IMR-90 (cell line): ENCODE results near the gene KIFBP. TPM values are rescaled to one million over a fixed set of nuclear protein-coding genes. Genes with fewer than 3 reads are reported as not detected.

ENCODE experiments used
- ATAC-seq: fragments of 200-7000 bp; cut with Tn5 transposase; 2 replicates; pipeline ENCODE4 v1.9.1; 2020; ENCODE audit warnings: low read depth, mild to moderate bottlenecking, moderate library complexity
- BruUV-seq: library from RNA; stranded (reverse); fragments of 400-500 nt; replicated peaks from 2 replicates; lab custom pipeline; 2021; lab: Mats Ljungman, UMichigan
- CTCF ChIA-PET: fragments of 300-600 bp; formaldehyde crosslinking; extraction: SDS; loops from one replicate; lab custom pipeline; 2021; ENCODE audit warnings: antibody characterized with exemption; lab: Yijun Ruan, JAX
- POLR2A ChIA-PET: fragments of 300-600 bp; sonication (Branson Sonifier 250); formaldehyde crosslinking; loops from one replicate; lab custom pipeline; 2022; ENCODE audit warnings: antibody characterized with exemption; ENCODE audit not compliant: unreplicated experiment; lab: Charles Lee
- DNase-seq: peaks from one replicate; pipeline ENCODE4 v3.0.0; 2013
- H2AFZ ChIP-seq: replicated peaks from 2 replicates; pipeline ENCODE3; 2013; ENCODE audit warnings: low read length, mild to moderate bottlenecking; ENCODE audit not compliant: poor library complexity
- H2AK5ac ChIP-seq: 2 replicates; pipeline ENCODE4 v1.6.1; 2013; ENCODE audit warnings: low read depth, low read length, inconsistent platforms
- H2AK9ac ChIP-seq: replicated peaks from 2 replicates; pipeline ENCODE3; 2013; ENCODE audit warnings: mild to moderate bottlenecking, low read depth, low read length, moderate library complexity; ENCODE audit not compliant: poor library complexity
- H2BK120ac ChIP-seq: 2 replicates; pipeline ENCODE4 v1.6.1; 2013; ENCODE audit warnings: low read depth, low read length, inconsistent platforms
- H2BK15ac ChIP-seq: 3 replicates; pipeline ENCODE4 v1.6.1; 2013; ENCODE audit warnings: low read depth, low read length, inconsistent platforms
- H2BK20ac ChIP-seq: 2 replicates; pipeline ENCODE4 v1.6.1; 2013; ENCODE audit warnings: low read depth, mild to moderate bottlenecking, inconsistent platforms, low read length, moderate library complexity
- H2BK5ac ChIP-seq: 2 replicates; pipeline ENCODE4 v1.6.1; 2013; ENCODE audit warnings: mild to moderate bottlenecking, low read depth, low read length, inconsistent platforms; ENCODE audit not compliant: poor library complexity, severe bottlenecking
- H3K14ac ChIP-seq: replicated peaks from 2 replicates; pipeline ENCODE4 v1.6.1; 2013; ENCODE audit warnings: low read depth, low read length, inconsistent platforms
- H3K18ac ChIP-seq: 2 replicates; pipeline ENCODE4 v1.6.1; 2013; ENCODE audit warnings: low read depth, low read length, control low read depth
- H3K23ac ChIP-seq: 2 replicates; pipeline ENCODE4 v1.6.1; 2013; ENCODE audit warnings: low read depth, low read length, inconsistent platforms
- H3K27ac ChIP-seq: 2 replicates; pipeline ENCODE4 v1.5.1; 2013; ENCODE audit warnings: mild to moderate bottlenecking, control low read depth, low read length; ENCODE audit not compliant: insufficient read depth
- H3K27me3 ChIP-seq: 2 replicates; pipeline ENCODE4 v1.6.1; 2013; ENCODE audit warnings: low read length; ENCODE audit not compliant: control insufficient read depth, insufficient read depth
- H3K36me3 ChIP-seq: 2 replicates; pipeline ENCODE4 v1.6.1; 2013; ENCODE audit warnings: low read length, mixed read lengths; ENCODE audit not compliant: control insufficient read depth, insufficient read depth
- H3K4ac ChIP-seq: 2 replicates; pipeline ENCODE4 v1.6.1; 2013; ENCODE audit warnings: low read depth, low read length, inconsistent platforms
- H3K4me1 ChIP-seq: 2 replicates; pipeline ENCODE4 v1.6.1; 2013; ENCODE audit warnings: low read length, mixed read lengths; ENCODE audit not compliant: control insufficient read depth, insufficient read depth
- H3K4me2 ChIP-seq: 2 replicates; pipeline ENCODE4 v1.6.1; 2013; ENCODE audit warnings: low read depth, mild to moderate bottlenecking, control low read depth, low read length, moderate library complexity
- H3K4me3 ChIP-seq: 2 replicates; pipeline ENCODE4 v1.5.1; 2013; ENCODE audit warnings: low read depth, mild to moderate bottlenecking, control low read depth, low read length, moderate library complexity; ENCODE audit not compliant: insufficient read depth
- H3K56ac ChIP-seq: 2 replicates; pipeline ENCODE4 v1.6.1; 2013; ENCODE audit warnings: low read length, inconsistent platforms; ENCODE audit not compliant: insufficient read depth; ENCODE audit errors: extremely low read depth
- H3K79me1 ChIP-seq, 2 experiments: 2 replicates each; pipeline ENCODE4 v1.6.1; 2013; ENCODE audit warnings: low read length in 2 of 2, inconsistent platforms in 1 of 2, low read depth in 1 of 2
- H3K9ac ChIP-seq: 2 replicates; pipeline ENCODE4 v1.6.1; 2013; ENCODE audit warnings: low read depth, low read length, control low read depth
- H3K9me1 ChIP-seq: 2 replicates; pipeline ENCODE4 v1.6.1; 2013; ENCODE audit warnings: low read length, inconsistent platforms; ENCODE audit not compliant: insufficient read depth
- H3K9me3 ChIP-seq: 2 replicates; pipeline ENCODE4 v1.6.1; 2013; ENCODE audit warnings: low read length; ENCODE audit not compliant: control insufficient read depth, insufficient read depth
- H4K20me1 ChIP-seq: 2 replicates; pipeline ENCODE4 v1.6.1; 2013; ENCODE audit warnings: low read length, inconsistent platforms; ENCODE audit not compliant: insufficient read depth
- H4K5ac ChIP-seq: 2 replicates; pipeline ENCODE4 v1.6.1; 2013; ENCODE audit warnings: mild to moderate bottlenecking, low read depth, low read length, control low read depth
- H4K8ac ChIP-seq, 2 experiments: 2 replicates each; pipeline ENCODE4 v1.6.1; 2013; ENCODE audit warnings: low read depth in 2 of 2, low read length in 2 of 2, control low read depth in 1 of 2, inconsistent platforms in 1 of 2
- H4K91ac ChIP-seq: 2 replicates; pipeline ENCODE4 v1.6.1; 2013; ENCODE audit warnings: low read depth, low read length, inconsistent platforms; ENCODE audit not compliant: insufficient read depth
- BHLHE40 ChIP-seq: fragments of 150-350 bp; IDR thresholded peaks from 2 replicates; pipeline ENCODE4 v1.6.1; 2016; ENCODE audit warnings: mild to moderate bottlenecking, low read depth, low read length
- CEBPB ChIP-seq: IDR thresholded peaks from 2 replicates; pipeline ENCODE4 v1.6.1; 2012; ENCODE audit warnings: low read depth, low read length, improper control_type of control experiment
- CHD1 ChIP-seq: IDR thresholded peaks from 2 replicates; pipeline ENCODE4 v1.6.1; 2012; ENCODE audit warnings: low read depth, low read length, improper control_type of control experiment
- FOS ChIP-seq: fragments of 150-350 bp; IDR thresholded peaks from 2 replicates; pipeline ENCODE4 v1.6.1; 2016; ENCODE audit warnings: low read depth, low read length
- MAFK ChIP-seq: IDR thresholded peaks from 2 replicates; pipeline ENCODE4 v1.6.1; 2012; ENCODE audit warnings: low read depth, low read length, improper control_type of control experiment
- MAZ ChIP-seq: IDR thresholded peaks from 2 replicates; pipeline ENCODE4 v1.6.1; 2012; ENCODE audit warnings: low read depth, mild to moderate bottlenecking, low read length, improper control_type of control experiment, moderate library complexity, borderline replicate concordance
- MXI1 ChIP-seq: IDR thresholded peaks from 2 replicates; pipeline ENCODE4 v1.6.1; 2012; ENCODE audit warnings: low read depth, mild to moderate bottlenecking, low read length, moderate library complexity, borderline replicate concordance
- NFE2L2 ChIP-seq: fragments of 150-350 bp; IDR thresholded peaks from 2 replicates; pipeline ENCODE4 v1.6.1; 2016; ENCODE audit warnings: low read depth, mild to moderate bottlenecking, low read length
- POLR2A ChIP-seq: IDR thresholded peaks from 2 replicates; pipeline ENCODE4 v1.6.1; 2012; ENCODE audit warnings: mild to moderate bottlenecking, low read depth, low read length
- RAD21 ChIP-seq: IDR thresholded peaks from 2 replicates; pipeline ENCODE4 v1.6.1; 2012; ENCODE audit warnings: low read length, improper control_type of control experiment
- RCOR1 ChIP-seq: IDR thresholded peaks from 2 replicates; pipeline ENCODE4 v1.6.1; 2012; ENCODE audit warnings: mild to moderate bottlenecking, low read length, improper control_type of control experiment; ENCODE audit not compliant: insufficient replicate concordance
- RFX5 ChIP-seq: IDR thresholded peaks from 2 replicates; pipeline ENCODE4 v1.8.0; 2012; ENCODE audit warnings: low read depth, mild to moderate bottlenecking, low read length, moderate library complexity
- SMC3 ChIP-seq: fragments of 150-350 bp; IDR thresholded peaks from 2 replicates; pipeline ENCODE4 v1.6.1; 2016; ENCODE audit warnings: low read depth, mild to moderate bottlenecking, antibody characterized with exemption, low read length, moderate library complexity
- WGBS, 2 experiments: methylation state at CpG; one replicate each; pipeline versions ENCODE4 v1.1.5 to v1.1.7; 2013; ENCODE audit warnings: missing lambda C conversion rate in 2 of 2; ENCODE audit not compliant: insufficient read length in 1 of 2; ENCODE audit errors: extremely low coverage in 2 of 2; 5-methylcytosine and 5-hydroxymethylcytosine counted together
- dilution Hi-C: fragments of 300-500 bp; cut with HindIII; formaldehyde crosslinking; loops from one replicate; pipeline ENCODE4 v1.14.3; 2018; ENCODE audit warnings: low sequenced_read_pairs; ENCODE audit not compliant: unreplicated experiment
- in situ Hi-C: fragments of 300-500 bp; cut with MboI; formaldehyde crosslinking; loops from 3 replicates; pipeline ENCODE4 v1.14.3; 2019; ENCODE audit warnings: low sequenced_read_pairs, inconsistent platforms, mixed read lengths
- intact Hi-C: fragments of 100-400 bp; cut with micrococcal nuclease; formaldehyde crosslinking; loops from 2 replicates; pipeline ENCODE4 v1.10.0; 2022
- polyA plus RNA-seq, 3 experiments: library from polyadenylated mRNA; depleted of rRNA; stranded (reverse); fragments of >200 nt; gene quantifications; 2 replicates each; pipeline ENCODE4 v1.2.3, GENCODE V29; 2012; ENCODE audit warnings: low replicate concordance in 1 of 3
- total RNA-seq: library from RNA; depleted of rRNA; stranded (reverse); fragments of >200 nt; gene quantifications from 2 replicates; pipeline ENCODE4 v1.2.3, GENCODE V29; 2012
- TF ChIP-seq, protein P1 (sequence below): fragments of 150-350 bp; IDR thresholded peaks from 2 replicates; pipeline ENCODE4 v1.6.1; 2016; ENCODE audit warnings: low read depth, mild to moderate bottlenecking, low read length, moderate library complexity, borderline replicate concordance
- TF ChIP-seq, protein P2 (sequence below): fragments of 150-350 bp; IDR thresholded peaks from 2 replicates; pipeline ENCODE4 v1.6.1; 2017; ENCODE audit warnings: mild to moderate bottlenecking, antibody characterized with exemption, low read length, low read depth
- TF ChIP-seq, protein P3 (sequence below): conservative IDR thresholded peaks from 2 replicates; pipeline ENCODE4 v1.5.1; 2012; ENCODE audit warnings: mild to moderate bottlenecking, low read depth, low read length, improper control_type of control experiment

KIFBP gene
- total and polyA plus RNA-seq, 2 of the 4 experiments (the other 2 are of a cell fraction), result 30.6 to 51.3 TPM

DNA sequence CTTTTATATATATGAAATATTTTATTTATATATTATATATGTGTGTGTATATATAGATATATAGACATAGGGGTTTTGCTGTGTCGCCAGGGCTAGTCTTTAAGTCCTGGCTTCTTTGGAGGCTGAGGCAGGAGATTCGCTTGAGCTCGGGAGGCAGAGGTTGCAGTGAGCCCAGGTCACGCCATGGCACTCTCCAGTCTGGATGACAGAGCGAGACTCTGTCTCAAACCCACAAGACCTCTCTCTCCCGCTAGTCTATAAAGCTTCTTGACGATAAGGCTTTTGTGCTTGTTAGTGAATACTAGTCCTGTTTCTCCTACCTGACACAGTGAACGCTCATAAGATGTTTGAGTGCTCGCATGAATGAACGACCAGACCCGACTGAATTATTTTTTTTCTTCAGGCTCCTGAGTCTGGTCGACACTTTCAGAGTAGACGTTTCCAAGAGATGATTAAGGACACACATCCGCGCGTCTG is 33.2 kb upstream of the KIFBP start:
- dilution Hi-C loops (no loop called here), in situ Hi-C loops (no loop called here), intact Hi-C loops (no loop called here)
- peaks cover 5% of the 10 kb centered on the region; the same call in 1 of the 2 replicates for H3K36me3 ChIP-seq
- H3K9me3 ChIP-seq, result no peaks in the 10 kb centered on the region
- no peak overlapping the region for H2BK120ac ChIP-seq
- H4K5ac ChIP-seq, result peak overlapping the region; percentile 76
- H3K79me1 ChIP-seq, result peaks cover 0 to 30% of the 10 kb centered on the region in 2 experiments; a peak in 3 of 4 replicates
- ATAC-seq, result no peak
- peak overlapping the region; percentile 73 for H3K9ac ChIP-seq
- no peak overlapping the region for H3K23ac ChIP-seq
- no peak for DNase-seq
- H3K14ac ChIP-seq, result peak overlapping the region; percentile 79
- POLR2A ChIA-PET, result no interaction called here
- no peak overlapping the region for H2BK20ac ChIP-seq
- peak overlapping the region; percentile 88 for H2AK9ac ChIP-seq
- H2AFZ ChIP-seq, result peak overlapping the region; percentile 97
- peak overlapping the region; percentile 68 for H3K4me3 ChIP-seq
- BruUV-seq, result no TSS peak
- H4K91ac ChIP-seq, result 0 out of 2 replicates have a peak overlapping the region, but pooled peaks have one; percentile 2
- H2BK15ac ChIP-seq, result no peak overlapping the region
- WGBS, 2 experiments, result no CpG with 5 or more reads among the region's 16 CpGs
- peak overlapping the region; percentile 52 to 97 for H4K8ac ChIP-seq
- H3K4me2 ChIP-seq, result peak overlapping the region; percentile 75
- no peak overlapping the region for H3K18ac ChIP-seq
- CTCF ChIA-PET, result interaction anchor here (0.9 to 1.3 kb wide), 3 partner anchors 29 to 148 kb away, joined by 4 to 5 read pairs (median 4); no protein-coding TSS in a partner anchor
- H3K56ac ChIP-seq, result peak overlapping the region; percentile 59; the same call in 1 of the 2 replicates
- peaks cover 3% of the 10 kb centered on the region for H3K4me1 ChIP-seq
- H4K20me1 ChIP-seq, result peaks cover 34% of the 10 kb centered on the region
- peak overlapping the region; percentile 91; the same call in 1 of the 2 replicates for H2AK5ac ChIP-seq
- TF ChIP-seq CHD1, result no peak
- TF ChIP-seq, protein P1, sequence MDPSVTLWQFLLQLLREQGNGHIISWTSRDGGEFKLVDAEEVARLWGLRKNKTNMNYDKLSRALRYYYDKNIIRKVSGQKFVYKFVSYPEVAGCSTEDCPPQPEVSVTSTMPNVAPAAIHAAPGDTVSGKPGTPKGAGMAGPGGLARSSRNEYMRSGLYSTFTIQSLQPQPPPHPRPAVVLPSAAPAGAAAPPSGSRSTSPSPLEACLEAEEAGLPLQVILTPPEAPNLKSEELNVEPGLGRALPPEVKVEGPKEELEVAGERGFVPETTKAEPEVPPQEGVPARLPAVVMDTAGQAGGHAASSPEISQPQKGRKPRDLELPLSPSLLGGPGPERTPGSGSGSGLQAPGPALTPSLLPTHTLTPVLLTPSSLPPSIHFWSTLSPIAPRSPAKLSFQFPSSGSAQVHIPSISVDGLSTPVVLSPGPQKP, result no peak
- no peak for TF ChIP-seq BHLHE40
- no peak for TF ChIP-seq MAFK
- TF ChIP-seq RAD21, result no peak
- no peak for TF ChIP-seq SMC3
- TF ChIP-seq CEBPB, result no peak
- no peak for TF ChIP-seq POLR2A
- TF ChIP-seq RFX5, result no peak
- no peak for TF ChIP-seq MAZ
- TF ChIP-seq, protein P2, sequence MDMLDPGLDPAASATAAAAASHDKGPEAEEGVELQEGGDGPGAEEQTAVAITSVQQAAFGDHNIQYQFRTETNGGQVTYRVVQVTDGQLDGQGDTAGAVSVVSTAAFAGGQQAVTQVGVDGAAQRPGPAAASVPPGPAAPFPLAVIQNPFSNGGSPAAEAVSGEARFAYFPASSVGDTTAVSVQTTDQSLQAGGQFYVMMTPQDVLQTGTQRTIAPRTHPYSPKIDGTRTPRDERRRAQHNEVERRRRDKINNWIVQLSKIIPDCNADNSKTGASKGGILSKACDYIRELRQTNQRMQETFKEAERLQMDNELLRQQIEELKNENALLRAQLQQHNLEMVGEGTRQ, result no peak
- TF ChIP-seq, protein P3, sequence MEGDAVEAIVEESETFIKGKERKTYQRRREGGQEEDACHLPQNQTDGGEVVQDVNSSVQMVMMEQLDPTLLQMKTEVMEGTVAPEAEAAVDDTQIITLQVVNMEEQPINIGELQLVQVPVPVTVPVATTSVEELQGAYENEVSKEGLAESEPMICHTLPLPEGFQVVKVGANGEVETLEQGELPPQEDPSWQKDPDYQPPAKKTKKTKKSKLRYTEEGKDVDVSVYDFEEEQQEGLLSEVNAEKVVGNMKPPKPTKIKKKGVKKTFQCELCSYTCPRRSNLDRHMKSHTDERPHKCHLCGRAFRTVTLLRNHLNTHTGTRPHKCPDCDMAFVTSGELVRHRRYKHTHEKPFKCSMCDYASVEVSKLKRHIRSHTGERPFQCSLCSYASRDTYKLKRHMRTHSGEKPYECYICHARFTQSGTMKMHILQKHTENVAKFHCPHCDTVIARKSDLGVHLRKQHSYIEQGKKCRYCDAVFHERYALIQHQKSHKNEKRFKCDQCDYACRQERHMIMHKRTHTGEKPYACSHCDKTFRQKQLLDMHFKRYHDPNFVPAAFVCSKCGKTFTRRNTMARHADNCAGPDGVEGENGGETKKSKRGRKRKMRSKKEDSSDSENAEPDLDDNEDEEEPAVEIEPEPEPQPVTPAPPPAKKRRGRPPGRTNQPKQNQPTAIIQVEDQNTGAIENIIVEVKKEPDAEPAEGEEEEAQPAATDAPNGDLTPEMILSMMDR, result no peak
- TF ChIP-seq FOS, result no peak
- TF ChIP-seq NFE2L2, result no peak
- no peak for TF ChIP-seq RCOR1
- TF ChIP-seq MXI1, result no peak
- no peaks in the 10 kb centered on the region for H3K9me1 ChIP-seq
- peak overlapping the region; percentile 86 for H3K4ac ChIP-seq
- peak overlapping the region; percentile 70 for H2BK5ac ChIP-seq
- H3K27ac ChIP-seq, result peak overlapping the region; percentile 66
- no peaks in the 10 kb centered on the region for H3K27me3 ChIP-seq
